AG04449 (cell line): ENCODE measurements around the gene DISC1.

Experiments used
- CTCF ChIA-PET: fragments of 350-600 bp; formaldehyde crosslinking; extraction: SDS; loops from one replicate; lab custom pipeline; 2021; ENCODE audit warnings: antibody characterized with exemption; lab: Yijun Ruan, JAX
- POLR2A ChIA-PET: fragments of 400-600, 350-600 bp; formaldehyde crosslinking; extraction: SDS; loops from one replicate; lab custom pipeline; 2020; ENCODE audit warnings: antibody characterized with exemption, inconsistent platforms; lab: Yijun Ruan, JAX
- DNase-seq: peaks from one replicate; pipeline ENCODE4 v3.0.0-alpha.2; 2010; ENCODE audit warnings: low read depth, low spot score
- H3K4me3 ChIP-seq: 2 replicates; pipeline ENCODE4 v1.5.1; 2011; ENCODE audit warnings: low read depth, mild to moderate bottlenecking, control low read depth, low read length
- CTCF ChIP-seq: IDR thresholded peaks from one replicate; pipeline ENCODE4 v1.5.1; 2011; ENCODE audit warnings: mild to moderate bottlenecking, moderate library complexity, low read length, control low read depth, inconsistent platforms; ENCODE audit not compliant: insufficient read depth; ENCODE audit errors: missing control alignments

DISC1 gene

GRCh38 chr1:232077809-232078208, 451.2 kb downstream of the DISC1 start:
- POLR2A ChIA-PET: no interaction called here
- TF ChIP-seq CTCF: no peak
- no peak for DNase-seq
- CTCF ChIA-PET: no interaction called here
- H3K4me3 ChIP-seq: no peak overlapping the region

GRCh38 chr1:232084584-232085223, 458.1 kb downstream of the DISC1 start:
- ChIA-PET POLR2A (no interaction called here), CTCF (no interaction called here)
- no peak for TF ChIP-seq CTCF
- no peak overlapping the region for H3K4me3 ChIP-seq
- no peak for DNase-seq

GRCh38 chr1:232090816-232091215, 464.2 kb downstream of the DISC1 start:
- CTCF ChIA-PET: no interaction called here
- no peak for DNase-seq
- POLR2A ChIA-PET: no interaction called here
- no peak for TF ChIP-seq CTCF
- no peak overlapping the region for H3K4me3 ChIP-seq
